ENCODE measurements around the gene GEMIN2. TPM values are rescaled to one million over a fixed set of nuclear protein-coding genes. Genes with fewer than 3 reads are reported as not detected.
A peak's percentile ranks its signal among the peaks of the same experiment; 100 is the strongest.
"Not testable (repeated sequence)": the region's sequence is repeated elsewhere in the genome, so short reads cannot be mapped to it uniquely, and the experiment has no call there.

GEMIN2 gene
- total and polyA plus RNA-seq, 9 donors, result 16.0 to 29.0 (median 18.3) TPM

DNA sequence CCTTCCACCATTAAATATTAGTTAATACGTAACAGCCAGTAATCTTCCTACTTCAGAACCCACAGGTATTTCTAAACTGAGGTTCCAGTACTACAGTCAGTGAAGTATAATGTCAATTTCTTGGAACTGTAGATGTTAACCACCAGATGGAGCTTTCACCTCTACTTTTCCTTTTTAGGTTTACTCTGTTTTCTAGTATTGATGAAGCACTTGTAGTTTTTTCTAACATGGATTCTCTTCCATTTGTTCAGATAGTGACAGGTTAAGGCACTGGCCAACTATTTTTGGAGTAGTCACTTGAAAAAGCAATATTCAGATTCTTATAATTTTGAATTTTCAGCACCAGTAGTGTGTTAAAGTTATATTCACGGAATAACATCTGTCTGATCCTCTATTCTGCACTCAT, 6.5 kb upstream of the GEMIN2 start:
- Histone ChIP-seq H3K9me3 (replicated peaks; ENCODE audit: control insufficient read depth, low read depth, low read length) (no peaks in the 10 kb centered on the region), H3K4me3 (ENCODE audit: low read length) (no peak overlapping the region), H3K36me3 (ENCODE audit: control insufficient read depth, insufficient read depth, low read length) (no peaks in the 10 kb centered on the region), H3K4me1 (ENCODE audit: control insufficient read depth, insufficient read depth, low read length) (peaks cover 5% of the 10 kb centered on the region), H3K27ac (ENCODE audit: low read length) (no peak overlapping the region), H3K27me3 (ENCODE audit: control insufficient read depth, insufficient read depth, low read length) (no peaks in the 10 kb centered on the region)
- DNase-seq, result peak; percentile 45
- no CpG with 5 or more reads among the region's 2 CpGs for whole genome bisulfite sequencing (ENCODE audit: insufficient coverage)

GRCh38 chr14:39108791-39109190, 5.3 kb upstream of the GEMIN2 start:
- no peak for DNase-seq

DNA sequence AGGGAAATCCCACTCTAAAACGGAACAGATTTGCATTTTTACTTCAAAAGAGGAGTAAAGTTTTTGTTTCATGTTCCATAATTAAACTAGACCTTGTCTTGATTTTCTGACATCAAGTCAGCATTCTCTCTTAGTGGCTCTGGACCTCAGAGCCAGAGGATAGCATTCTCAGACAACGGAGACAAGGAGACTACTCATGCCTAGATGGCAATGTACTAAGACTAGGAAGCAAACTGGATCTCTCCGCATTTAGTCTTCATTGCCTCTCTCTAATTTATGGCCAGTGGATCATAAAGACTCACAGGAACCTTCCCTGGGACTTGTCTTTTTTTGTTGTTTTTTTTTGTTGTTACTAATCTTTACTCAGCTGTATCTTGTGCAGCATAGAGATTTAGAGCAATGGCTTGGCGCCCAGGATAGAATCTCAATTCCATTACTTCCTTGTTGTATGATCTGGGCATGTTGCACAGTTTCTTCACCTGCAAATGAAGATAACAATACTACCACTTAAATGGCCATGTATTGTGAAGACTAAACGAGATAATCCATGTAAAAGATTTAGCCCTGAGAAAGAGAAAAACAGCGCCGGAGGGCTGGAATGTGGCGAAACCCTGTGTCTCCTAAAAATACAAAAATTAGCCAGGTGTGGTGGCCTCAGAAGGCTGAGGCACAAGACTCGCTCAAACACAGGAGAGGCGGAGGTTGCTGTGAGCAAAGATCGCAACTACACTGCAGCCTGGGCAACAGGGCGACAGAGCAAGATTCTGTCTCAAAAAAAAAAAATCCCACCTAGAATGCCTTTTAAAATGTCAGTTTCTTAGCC, 4.0 kb upstream of the GEMIN2 start:
- H3K4me3 ChIP-seq (ENCODE audit: low read length), result no peak overlapping the region
- no peaks in the 10 kb centered on the region for H3K27me3 ChIP-seq (ENCODE audit: control insufficient read depth, insufficient read depth, low read length)
- 91% methylated on average over 6 of the region's 12 CpGs for WGBS (ENCODE audit: insufficient coverage)

More at GRCh38 chr14:39108791-39109190, 5.3 kb upstream of the GEMIN2 start:
- H3K27me3 ChIP-seq (ENCODE audit: control insufficient read depth, insufficient read depth, low read length), result no peaks in the 10 kb centered on the region
- no peak overlapping the region for H3K27ac ChIP-seq (ENCODE audit: low read length)
- WGBS (ENCODE audit: insufficient coverage), result no CpG with 5 or more reads among the region's 3 CpGs
- H3K9me3 ChIP-seq (replicated peaks; ENCODE audit: control insufficient read depth, low read depth, low read length), result no peaks in the 10 kb centered on the region
- no peaks in the 10 kb centered on the region for H3K36me3 ChIP-seq (ENCODE audit: control insufficient read depth, insufficient read depth, low read length)
- H3K4me1 ChIP-seq (ENCODE audit: control insufficient read depth, insufficient read depth, low read length), result peaks cover 3% of the 10 kb centered on the region
- H3K4me3 ChIP-seq (ENCODE audit: low read length), result no peak overlapping the region

DNA sequence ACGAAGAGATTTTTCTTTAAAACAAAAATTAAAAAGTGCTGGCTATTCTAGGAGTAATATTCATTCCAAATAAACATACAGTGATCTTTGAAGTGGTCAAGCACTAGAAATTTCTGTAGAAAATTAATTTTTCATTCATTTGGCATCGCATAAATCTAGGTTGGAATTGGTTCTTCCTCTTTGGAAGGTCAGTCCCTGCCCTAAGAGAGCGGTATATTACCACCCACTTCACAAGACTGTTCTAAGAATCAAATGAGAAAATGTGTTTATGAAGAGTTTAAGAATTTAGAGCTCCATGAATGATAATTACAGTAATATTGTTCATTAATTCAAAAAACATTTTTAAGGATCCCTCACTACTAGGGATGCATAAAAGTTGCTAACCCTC, 444 bp upstream of the GEMIN2 start:
- Histone ChIP-seq H3K9me3 (replicated peaks; ENCODE audit: control insufficient read depth, low read depth, low read length) (no peaks in the 10 kb centered on the region), H3K4me3 (ENCODE audit: low read length) (peak overlapping the region; percentile 87), H3K27me3 (ENCODE audit: control insufficient read depth, insufficient read depth, low read length) (no peaks in the 10 kb centered on the region), H3K27ac (ENCODE audit: low read length) (peak overlapping the region; percentile 80), H3K4me1 (ENCODE audit: control insufficient read depth, insufficient read depth, low read length) (peaks cover 3% of the 10 kb centered on the region), H3K36me3 (ENCODE audit: control insufficient read depth, insufficient read depth, low read length) (peaks cover under 1% of the 10 kb centered on the region)
- DNase-seq, result no peak
- no CpG with 5 or more reads among the region's 3 CpGs for WGBS (ENCODE audit: insufficient coverage)

More for the DNA sequence above, 4.0 kb upstream of the GEMIN2 start:
- Histone ChIP-seq H3K9me3 (replicated peaks; ENCODE audit: control insufficient read depth, low read depth, low read length) (no peaks in the 10 kb centered on the region), H3K4me1 (ENCODE audit: control insufficient read depth, insufficient read depth, low read length) (peaks cover 2% of the 10 kb centered on the region), H3K36me3 (ENCODE audit: control insufficient read depth, insufficient read depth, low read length) (no peaks in the 10 kb centered on the region), H3K27ac (ENCODE audit: low read length) (no peak overlapping the region)
- DNase-seq, result no peak

GRCh38 chr14:39122330-39123138, 8.4 kb downstream of the GEMIN2 start:
- Histone ChIP-seq H3K27ac (ENCODE audit: low read length) (no peak overlapping the region), H3K4me1 (ENCODE audit: control insufficient read depth, insufficient read depth, low read length) (no peaks in the 10 kb centered on the region), H3K36me3 (ENCODE audit: control insufficient read depth, insufficient read depth, low read length) (peaks cover 27% of the 10 kb centered on the region), H3K27me3 (ENCODE audit: control insufficient read depth, insufficient read depth, low read length) (no peaks in the 10 kb centered on the region), H3K9me3 (replicated peaks; ENCODE audit: control insufficient read depth, low read depth, low read length) (no peaks in the 10 kb centered on the region), H3K4me3 (ENCODE audit: low read length) (no peak overlapping the region)
- no peak for DNase-seq
- WGBS (ENCODE audit: insufficient coverage), result 100% methylated on average over 1 of the region's 3 CpGs

- DNase-seq; H3K27ac ChIP-seq (ENCODE audit: low read length); H3K4me1 ChIP-seq (ENCODE audit: control insufficient read depth, insufficient read depth, low read length); H3K9me3 ChIP-seq (replicated peaks; ENCODE audit: control insufficient read depth, low read depth, low read length); H3K4me3 ChIP-seq (ENCODE audit: low read length); H3K27me3 ChIP-seq (ENCODE audit: control insufficient read depth, insufficient read depth, low read length): not testable (repeated sequence)
- WGBS (ENCODE audit: insufficient coverage), result 93% methylated on average over 3 of the region's 8 CpGs
- H3K36me3 ChIP-seq (ENCODE audit: control insufficient read depth, insufficient read depth, low read length), result peaks cover 20% of the 10 kb centered on the region
Observed at GRCh38 chr14:39137835-39138234, 23.7 kb downstream of the GEMIN2 start.

DNA sequence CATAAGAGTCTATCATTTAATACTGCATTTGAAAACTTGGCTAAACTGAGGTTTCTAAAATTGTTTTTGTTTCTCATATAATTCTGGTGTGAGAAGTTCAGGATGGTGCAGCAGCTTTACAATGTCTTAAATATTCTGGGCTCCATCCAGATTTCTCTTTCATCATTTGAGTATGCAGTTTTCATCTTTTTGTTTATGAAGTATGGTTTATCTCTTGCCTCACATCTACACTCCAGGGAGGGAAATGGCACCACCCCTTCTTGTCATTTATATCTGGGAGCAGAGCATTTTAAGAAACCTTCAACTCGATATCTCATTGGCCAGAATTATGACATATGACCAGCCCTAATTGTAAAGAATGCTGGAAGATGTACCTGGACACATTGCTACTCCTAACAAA, 24.3 kb downstream of the GEMIN2 start:
- no peak overlapping the region for H3K4me3 ChIP-seq (ENCODE audit: low read length)
- peaks cover 20% of the 10 kb centered on the region for H3K36me3 ChIP-seq (ENCODE audit: control insufficient read depth, insufficient read depth, low read length)
- peaks cover 3% of the 10 kb centered on the region for H3K9me3 ChIP-seq (replicated peaks; ENCODE audit: control insufficient read depth, low read depth, low read length)
- no peaks in the 10 kb centered on the region for H3K4me1 ChIP-seq (ENCODE audit: control insufficient read depth, insufficient read depth, low read length)
- H3K27me3 ChIP-seq (ENCODE audit: control insufficient read depth, insufficient read depth, low read length), result no peaks in the 10 kb centered on the region
- DNase-seq, result no peak
- no peak overlapping the region for H3K27ac ChIP-seq (ENCODE audit: low read length)
- WGBS (ENCODE audit: insufficient coverage), result no CpG with 5 or more reads among the region's 1 CpG

- Histone ChIP-seq H3K9me3 (replicated peaks; ENCODE audit: control insufficient read depth, low read depth, low read length) (peaks cover 3% of the 10 kb centered on the region), H3K27ac (ENCODE audit: low read length) (no peak overlapping the region), H3K4me1 (ENCODE audit: control insufficient read depth, insufficient read depth, low read length) (no peaks in the 10 kb centered on the region), H3K36me3 (ENCODE audit: control insufficient read depth, insufficient read depth, low read length) (peaks cover 16% of the 10 kb centered on the region), H3K4me3 (ENCODE audit: low read length) (no peak overlapping the region), H3K27me3 (ENCODE audit: control insufficient read depth, insufficient read depth, low read length) (no peaks in the 10 kb centered on the region)
- no peak for DNase-seq
- 86% methylated on average over 3 of the region's 3 CpGs for WGBS (ENCODE audit: insufficient coverage)
Observed at GRCh38 chr14:39140170-39140569, 26.0 kb downstream of the GEMIN2 start.

GRCh38 chr14:39141623-39142022, 27.5 kb downstream of the GEMIN2 start:
- 100% methylated on average over 1 of the region's 1 CpG for WGBS (ENCODE audit: insufficient coverage)
- peaks cover 17% of the 10 kb centered on the region for H3K36me3 ChIP-seq (ENCODE audit: control insufficient read depth, insufficient read depth, low read length)
- not testable (repeated sequence) for H3K4me1 ChIP-seq (ENCODE audit: control insufficient read depth, insufficient read depth, low read length); DNase-seq; H3K4me3 ChIP-seq (ENCODE audit: low read length); H3K27me3 ChIP-seq (ENCODE audit: control insufficient read depth, insufficient read depth, low read length); H3K9me3 ChIP-seq (replicated peaks; ENCODE audit: control insufficient read depth, low read depth, low read length); H3K27ac ChIP-seq (ENCODE audit: low read length)

GRCh38 chr14:39143226-39143625, 29.1 kb downstream of the GEMIN2 start:
- H3K27me3 ChIP-seq (ENCODE audit: control insufficient read depth, insufficient read depth, low read length); H3K4me1 ChIP-seq (ENCODE audit: control insufficient read depth, insufficient read depth, low read length); DNase-seq; H3K27ac ChIP-seq (ENCODE audit: low read length); H3K9me3 ChIP-seq (replicated peaks; ENCODE audit: control insufficient read depth, low read depth, low read length); H3K4me3 ChIP-seq (ENCODE audit: low read length): not testable (repeated sequence)
- peaks cover 13% of the 10 kb centered on the region for H3K36me3 ChIP-seq (ENCODE audit: control insufficient read depth, insufficient read depth, low read length)
- no CpG with 5 or more reads among the region's 2 CpGs for WGBS (ENCODE audit: insufficient coverage)
